Bronchial epithelial cell (primary cell): ENCODE measurements around the gene TRMO. TPM values are rescaled to one million over a fixed set of nuclear protein-coding genes. Genes with fewer than 3 reads are reported as not detected.
A peak's percentile ranks its signal among the peaks of the same experiment; 100 is the strongest.

Experiments used
- DNase-seq: peaks from one replicate; pipeline ENCODE4 v3.0.0-alpha.2; 2010; ENCODE audit warnings: low read depth
- FAIRE-seq: peaks from 2 replicates; lab custom pipeline; 2011; peaks lifted over from hg19 to GRCh38; lab: Jason Lieb, UNC
- H3K27me3 ChIP-seq: 2 replicates; pipeline ENCODE4 v1.5.1; 2011; ENCODE audit warnings: low read length; ENCODE audit not compliant: control insufficient read depth, insufficient read depth
- H3K36me3 ChIP-seq: 2 replicates; pipeline ENCODE4 v1.5.1; 2011; ENCODE audit warnings: low read length; ENCODE audit not compliant: control insufficient read depth, insufficient read depth
- H3K4me3 ChIP-seq: 2 replicates; pipeline ENCODE4 v1.5.1; 2011; ENCODE audit warnings: mild to moderate bottlenecking, low read depth, low read length, control low read depth
- CTCF ChIP-seq: IDR thresholded peaks from 2 replicates; pipeline ENCODE4 v1.5.1; 2011; ENCODE audit warnings: mild to moderate bottlenecking, moderate library complexity, low read length, control low read depth, inconsistent platforms; ENCODE audit not compliant: insufficient read depth, severe bottlenecking
- total RNA-seq: library from RNA; depleted of rRNA; stranded (reverse); fragments of >200 nt; gene quantifications from 2 replicates; pipeline ENCODE4 v1.2.1, GENCODE V29; 2014

Gene TRMO
- total RNA-seq, 1 donor from 2014 or later: 25.0 TPM

- Histone ChIP-seq H3K4me3 (no peak overlapping the region), H3K36me3 (no peaks in the 10 kb centered on the region), H3K27me3 (no peaks in the 10 kb centered on the region)
- no peak for TF ChIP-seq CTCF
- no peak for DNase-seq
- FAIRE-seq: no peak
Observed at GRCh38 chr9:97891736-97892135, 30.6 kb downstream of the TRMO start.

DNA sequence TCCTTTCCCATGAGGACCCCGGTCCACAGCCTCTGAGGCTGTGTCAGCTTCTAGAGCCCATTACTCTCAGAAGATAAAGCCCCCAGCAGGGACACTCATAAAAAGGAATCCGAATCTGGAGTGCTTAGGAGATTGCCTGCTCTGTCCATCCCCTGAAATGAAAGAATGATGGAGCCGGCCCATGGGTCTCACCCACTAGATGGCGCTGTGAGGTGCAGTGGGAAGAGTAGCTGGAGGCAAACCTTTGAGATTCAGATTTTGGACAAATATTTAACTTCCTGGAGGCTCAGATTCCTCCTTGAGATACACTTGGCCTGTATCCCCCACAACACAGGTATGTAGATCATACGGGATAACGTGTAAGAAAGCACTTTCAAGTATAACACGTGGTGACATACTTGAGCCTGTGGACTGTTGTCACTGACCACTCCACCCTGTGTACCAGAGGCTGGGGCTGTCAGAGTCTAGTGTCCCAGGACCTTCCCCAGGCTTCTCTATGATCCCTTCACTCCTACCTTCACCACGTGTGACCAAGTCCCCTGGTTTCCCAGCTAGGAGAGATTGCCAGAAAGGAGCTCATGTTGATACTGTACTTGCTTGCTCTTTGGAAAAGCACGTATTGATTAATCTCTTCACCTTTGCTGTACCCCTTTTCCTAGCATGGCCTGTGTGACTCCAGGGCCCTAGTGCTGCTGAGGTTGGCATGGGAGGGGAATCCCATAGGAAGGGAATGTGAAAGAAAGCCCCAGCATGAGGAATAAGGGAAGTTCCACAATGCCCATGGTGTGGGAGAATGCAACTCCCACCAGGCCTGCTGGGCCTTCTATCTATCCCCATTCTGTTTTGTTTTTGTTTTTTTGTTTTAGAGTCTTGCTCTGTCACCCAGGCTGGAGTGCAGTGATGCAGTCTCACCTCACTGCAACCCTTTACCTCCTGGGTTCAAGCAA lies 32.1 kb downstream of the TRMO start:
- Histone ChIP-seq H3K4me3 (no peak overlapping the region), H3K27me3 (no peaks in the 10 kb centered on the region), H3K36me3 (no peaks in the 10 kb centered on the region)
- DNase-seq: no peak
- peak; percentile 76 for TF ChIP-seq CTCF
- FAIRE-seq: peak; percentile 43

DNA sequence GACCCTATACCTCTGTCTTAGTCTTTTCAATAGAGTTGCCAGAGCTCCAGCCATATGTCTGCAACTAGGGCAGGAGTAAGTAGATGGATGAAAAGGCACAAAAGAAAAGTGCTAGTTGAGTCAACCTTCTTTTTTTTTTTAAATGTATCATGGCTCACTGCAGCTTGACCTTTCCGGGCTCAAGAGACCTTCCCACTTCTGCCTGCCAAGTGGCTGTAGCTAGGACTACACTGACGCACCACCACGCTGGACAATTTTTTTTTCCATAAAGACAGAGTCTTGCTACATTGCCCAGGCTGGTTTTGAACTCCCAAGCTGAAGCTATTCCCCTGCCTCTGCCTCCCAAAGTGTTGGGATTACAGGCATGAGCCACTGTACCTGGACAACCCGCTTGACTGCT lies 42.0 kb downstream of the TRMO start:
- FAIRE-seq: no peak
- Histone ChIP-seq H3K27me3 (no peaks in the 10 kb centered on the region), H3K36me3 (no peaks in the 10 kb centered on the region), H3K4me3 (no peak overlapping the region)
- TF ChIP-seq CTCF: no peak
- no peak for DNase-seq

DNA sequence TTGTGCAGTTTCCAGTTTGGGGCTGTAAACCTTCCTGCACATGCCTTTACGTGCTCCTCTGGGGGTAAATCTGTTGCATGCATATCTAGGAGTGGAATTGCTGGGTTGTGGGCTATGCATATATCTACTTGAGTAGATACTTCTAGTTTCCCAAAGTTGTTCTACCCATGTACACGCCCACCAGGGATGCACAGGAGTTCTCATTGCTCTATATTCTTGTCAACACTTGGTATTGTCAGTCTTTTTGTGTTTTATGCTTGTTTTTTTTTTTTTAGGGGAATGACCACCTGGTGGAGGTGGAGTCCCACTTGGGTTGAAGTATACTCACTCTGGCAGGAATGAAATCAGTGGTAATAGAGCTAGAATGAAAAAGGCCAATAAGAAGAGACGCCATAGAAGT lies 46.2 kb downstream of the TRMO start:
- no peak for TF ChIP-seq CTCF
- no peak overlapping the region for H3K4me3 ChIP-seq
- DNase-seq (no peak), FAIRE-seq (no peak)
- H3K27me3 ChIP-seq: no peaks in the 10 kb centered on the region
- no peaks in the 10 kb centered on the region for H3K36me3 ChIP-seq

DNA sequence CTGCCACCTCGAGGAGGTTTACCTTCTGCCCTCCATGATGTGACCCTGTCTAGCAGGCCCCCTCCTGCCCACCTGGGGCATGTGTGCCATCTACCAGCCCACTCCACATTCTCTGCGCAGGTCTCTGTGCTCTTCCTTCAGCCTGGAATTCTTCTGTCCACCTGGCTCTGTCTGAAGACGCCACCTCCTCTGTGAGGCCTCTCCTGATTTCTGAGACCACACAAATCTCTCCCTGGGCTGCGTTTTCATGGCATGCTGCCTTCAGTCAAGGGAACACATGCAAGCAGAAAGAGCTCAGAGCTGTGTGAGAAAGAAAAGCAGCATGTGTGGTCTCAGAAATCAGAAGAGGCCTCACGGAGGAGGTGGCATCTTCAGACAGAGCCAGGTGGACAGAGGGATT lies 47.2 kb downstream of the TRMO start:
- no peak for TF ChIP-seq CTCF
- Histone ChIP-seq H3K4me3 (no peak overlapping the region), H3K36me3 (no peaks in the 10 kb centered on the region), H3K27me3 (no peaks in the 10 kb centered on the region)
- FAIRE-seq: no peak
- DNase-seq: no peak
